Measurements from ENCODE around the gene IL27RA. TPM values are rescaled to one million over a fixed set of nuclear protein-coding genes. Genes with fewer than 3 reads are reported as not detected.
"Not testable (repeated sequence)": the region's sequence is repeated elsewhere in the genome, so short reads cannot be mapped to it uniquely, and the experiment has no call there.

Gene IL27RA
- total RNA-seq, 1 experiment from 2014 or later: 2.3 TPM

- no peak for DNase-seq (ENCODE audit: low read depth)
Measured at GRCh38 chr19:14030997-14031718, 404 bp upstream of the IL27RA start.

GRCh38 chr19:14033946-14034345 lies 2.4 kb downstream of the IL27RA start:
- no peak for DNase-seq (ENCODE audit: low read depth)

GRCh38 chr19:14035159-14035558 lies 3.6 kb downstream of the IL27RA start:
- DNase-seq (ENCODE audit: low read depth): not testable (repeated sequence)

- peak; percentile 31 for DNase-seq (ENCODE audit: low read depth)
Measured at GRCh38 chr19:14035706-14036105, 4.1 kb downstream of the IL27RA start.

- DNase-seq (ENCODE audit: low read depth): no peak
Measured at GRCh38 chr19:14039181-14039580, 7.6 kb downstream of the IL27RA start.

GRCh38 chr19:14042659-14043608 lies 11.4 kb downstream of the IL27RA start:
- DNase-seq (ENCODE audit: low read depth): peak; percentile 67

- not testable (repeated sequence) for DNase-seq (ENCODE audit: low read depth)
Measured at GRCh38 chr19:14047866-14048265, 16.3 kb downstream of the IL27RA start.

- DNase-seq (ENCODE audit: low read depth): peak; percentile 79
Measured at GRCh38 chr19:14048443-14049153, 17.0 kb downstream of the IL27RA start.

GRCh38 chr19:14050512-14050911 lies 18.9 kb downstream of the IL27RA start:
- DNase-seq (ENCODE audit: low read depth): no peak

- DNase-seq (ENCODE audit: low read depth): not testable (repeated sequence)
Measured at GRCh38 chr19:14050961-14051360, 19.4 kb downstream of the IL27RA start.

GRCh38 chr19:14051980-14052379 lies 20.4 kb downstream of the IL27RA start:
- DNase-seq (ENCODE audit: low read depth): no peak

GRCh38 chr19:14052470-14052869 lies 20.9 kb downstream of the IL27RA start:
- no peak for DNase-seq (ENCODE audit: low read depth)

GRCh38 chr19:14053032-14053431 lies 21.5 kb downstream of the IL27RA start:
- no peak for DNase-seq (ENCODE audit: low read depth)

GRCh38 chr19:14053500-14053899 lies 21.9 kb downstream of the IL27RA start:
- no peak for DNase-seq (ENCODE audit: low read depth)

GRCh38 chr19:14054099-14054498 lies 22.5 kb downstream of the IL27RA start:
- DNase-seq (ENCODE audit: low read depth): no peak

- DNase-seq (ENCODE audit: low read depth): no peak
Measured at GRCh38 chr19:14054721-14055120, 23.2 kb downstream of the IL27RA start.

- DNase-seq (ENCODE audit: low read depth): no peak
Measured at GRCh38 chr19:14055396-14055795, 23.8 kb downstream of the IL27RA start.

GRCh38 chr19:14056069-14056666 lies 24.6 kb downstream of the IL27RA start:
- DNase-seq (ENCODE audit: low read depth): no peak

- no peak for DNase-seq (ENCODE audit: low read depth)
Measured at GRCh38 chr19:14056741-14057356, 25.3 kb downstream of the IL27RA start.

GRCh38 chr19:14058182-14059092 lies 26.9 kb downstream of the IL27RA start:
- no peak for DNase-seq (ENCODE audit: low read depth)
